Measurements from ENCODE around the gene RSRC1.

DNA sequence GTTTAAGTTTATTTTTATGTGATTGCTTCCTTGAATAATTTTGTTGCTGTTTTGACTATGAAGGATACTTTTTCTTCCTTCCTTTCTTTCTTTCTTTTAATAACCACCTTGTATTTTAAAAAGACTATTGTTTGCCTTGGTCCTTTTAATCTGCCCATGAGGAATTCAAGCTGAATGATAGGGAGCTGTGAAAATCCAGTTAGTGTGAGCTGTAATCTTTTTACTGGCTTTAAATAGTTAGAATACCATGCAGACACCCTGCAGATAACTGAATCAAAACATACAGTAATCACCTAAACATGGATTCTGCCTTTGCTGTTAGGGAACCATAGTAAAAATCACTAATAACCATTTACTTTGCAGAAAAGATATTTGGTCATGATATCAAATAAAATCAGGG lies 110.7 kb downstream of the RSRC1 start:
- TF ChIP-seq, protein P1, sequence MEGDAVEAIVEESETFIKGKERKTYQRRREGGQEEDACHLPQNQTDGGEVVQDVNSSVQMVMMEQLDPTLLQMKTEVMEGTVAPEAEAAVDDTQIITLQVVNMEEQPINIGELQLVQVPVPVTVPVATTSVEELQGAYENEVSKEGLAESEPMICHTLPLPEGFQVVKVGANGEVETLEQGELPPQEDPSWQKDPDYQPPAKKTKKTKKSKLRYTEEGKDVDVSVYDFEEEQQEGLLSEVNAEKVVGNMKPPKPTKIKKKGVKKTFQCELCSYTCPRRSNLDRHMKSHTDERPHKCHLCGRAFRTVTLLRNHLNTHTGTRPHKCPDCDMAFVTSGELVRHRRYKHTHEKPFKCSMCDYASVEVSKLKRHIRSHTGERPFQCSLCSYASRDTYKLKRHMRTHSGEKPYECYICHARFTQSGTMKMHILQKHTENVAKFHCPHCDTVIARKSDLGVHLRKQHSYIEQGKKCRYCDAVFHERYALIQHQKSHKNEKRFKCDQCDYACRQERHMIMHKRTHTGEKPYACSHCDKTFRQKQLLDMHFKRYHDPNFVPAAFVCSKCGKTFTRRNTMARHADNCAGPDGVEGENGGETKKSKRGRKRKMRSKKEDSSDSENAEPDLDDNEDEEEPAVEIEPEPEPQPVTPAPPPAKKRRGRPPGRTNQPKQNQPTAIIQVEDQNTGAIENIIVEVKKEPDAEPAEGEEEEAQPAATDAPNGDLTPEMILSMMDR (IDR thresholded peaks at IDR 0.05; ENCODE audit: control extremely low read depth in 1 of 3, insufficient read depth in 1 of 3, low read depth in 1 of 3, low read length in 3 of 3), result no peak
- no peak for TF ChIP-seq SIX5 (IDR thresholded peaks at IDR 0.05; ENCODE audit: low read depth, low read length)
- TF ChIP-seq SP2 (IDR thresholded peaks at IDR 0.05; ENCODE audit: low read length), result no peak
- TF ChIP-seq EZH2 (IDR thresholded peaks at IDR 0.05; ENCODE audit: low read depth, low read length, severe bottlenecking), result no peak
- TF ChIP-seq RAD21 (IDR thresholded peaks at IDR 0.05 in 1 of 2, conservative IDR thresholded peaks at IDR 0.05 in 1 of 2; ENCODE audit: low read depth in 2 of 2, low read length in 2 of 2), result no peak

Measured in H1 (cell line).